Rectal smooth muscle tissue (tissue), 1 donor: ENCODE results near the gene PNPLA6.

Experiments used
- H3K27ac ChIP-seq: one replicate; pipeline ENCODE4 v1.7.0; 2013; ENCODE audit warnings: low read depth, low read length, inconsistent platforms
- H3K27me3 ChIP-seq: one replicate; pipeline ENCODE4 v1.7.0; 2013; ENCODE audit warnings: low read length; ENCODE audit not compliant: control insufficient read depth, insufficient read depth
- H3K36me3 ChIP-seq: one replicate; pipeline ENCODE4 v1.7.0; 2013; ENCODE audit warnings: low read length; ENCODE audit not compliant: control insufficient read depth, insufficient read depth
- H3K4me1 ChIP-seq: one replicate; pipeline ENCODE4 v1.7.0; 2013; ENCODE audit warnings: low read length; ENCODE audit not compliant: control insufficient read depth, insufficient read depth
- H3K4me3 ChIP-seq: one replicate; pipeline ENCODE4 v1.7.0; 2013; ENCODE audit warnings: low read length
- H3K9ac ChIP-seq: one replicate; pipeline ENCODE4 v1.7.0; 2013; ENCODE audit warnings: low read length

The PNPLA6 gene

GRCh38 chr19:7542556-7543348 is 7.2 kb downstream of the PNPLA6 start:
- H3K36me3 ChIP-seq: peaks cover 23% of the 10 kb centered on the region
- H3K27ac ChIP-seq: no peak overlapping the region
- no peaks in the 10 kb centered on the region for H3K27me3 ChIP-seq
- no peak overlapping the region for H3K4me3 ChIP-seq
- no peak overlapping the region for H3K9ac ChIP-seq
- H3K4me1 ChIP-seq: no peaks in the 10 kb centered on the region

- Histone ChIP-seq H3K4me3 (no peak overlapping the region), H3K27ac (no peak overlapping the region), H3K27me3 (no peaks in the 10 kb centered on the region), H3K4me1 (no peaks in the 10 kb centered on the region), H3K9ac (no peak overlapping the region), H3K36me3 (peaks cover 23% of the 10 kb centered on the region)
These were observed 9.1 kb downstream of the PNPLA6 start for GRCh38 chr19:7544626-7545025.

- no peak overlapping the region for H3K9ac ChIP-seq
- no peak overlapping the region for H3K4me3 ChIP-seq
- H3K4me1 ChIP-seq: no peaks in the 10 kb centered on the region
- H3K27me3 ChIP-seq: no peaks in the 10 kb centered on the region
- peaks cover 21% of the 10 kb centered on the region for H3K36me3 ChIP-seq
- H3K27ac ChIP-seq: no peak overlapping the region
These were observed 9.8 kb downstream of the PNPLA6 start for GRCh38 chr19:7545300-7545699.

GRCh38 chr19:7545904-7546303 is 10.4 kb downstream of the PNPLA6 start:
- Histone ChIP-seq H3K4me1 (no peaks in the 10 kb centered on the region), H3K36me3 (peaks cover 19% of the 10 kb centered on the region), H3K4me3 (no peak overlapping the region), H3K27ac (no peak overlapping the region), H3K27me3 (no peaks in the 10 kb centered on the region), H3K9ac (no peak overlapping the region)

- peaks cover 14% of the 10 kb centered on the region for H3K36me3 ChIP-seq
- H3K27me3 ChIP-seq: no peaks in the 10 kb centered on the region
- H3K9ac ChIP-seq: no peak overlapping the region
- no peak overlapping the region for H3K4me3 ChIP-seq
- no peak overlapping the region for H3K27ac ChIP-seq
- H3K4me1 ChIP-seq: no peaks in the 10 kb centered on the region
These were observed 11.6 kb downstream of the PNPLA6 start for GRCh38 chr19:7547159-7547558.

GRCh38 chr19:7549429-7550148 is 14.1 kb downstream of the PNPLA6 start:
- Histone ChIP-seq H3K27me3 (no peaks in the 10 kb centered on the region), H3K36me3 (peaks cover 9% of the 10 kb centered on the region), H3K9ac (no peak overlapping the region)

GRCh38 chr19:7550169-7550770 is 14.8 kb downstream of the PNPLA6 start:
- H3K9ac ChIP-seq: no peak overlapping the region
- H3K4me3 ChIP-seq: no peak overlapping the region
- H3K36me3 ChIP-seq: peaks cover 11% of the 10 kb centered on the region
- H3K27me3 ChIP-seq: no peaks in the 10 kb centered on the region
- H3K4me1 ChIP-seq: no peaks in the 10 kb centered on the region
- H3K27ac ChIP-seq: no peak overlapping the region

More at GRCh38 chr19:7549429-7550148, 14.1 kb downstream of the PNPLA6 start:
- Histone ChIP-seq H3K4me3 (no peak overlapping the region), H3K27ac (no peak overlapping the region), H3K4me1 (no peaks in the 10 kb centered on the region)

GRCh38 chr19:7550987-7551761 is 15.7 kb downstream of the PNPLA6 start:
- Histone ChIP-seq H3K4me3 (peak overlapping the region; percentile 59), H3K27me3 (no peaks in the 10 kb centered on the region), H3K36me3 (peaks cover 12% of the 10 kb centered on the region), H3K9ac (no peak overlapping the region), H3K27ac (peak overlapping the region; percentile 32), H3K4me1 (no peaks in the 10 kb centered on the region)

- no peaks in the 10 kb centered on the region for H3K27me3 ChIP-seq
- H3K36me3 ChIP-seq: peaks cover 26% of the 10 kb centered on the region
- no peak overlapping the region for H3K27ac ChIP-seq
- no peaks in the 10 kb centered on the region for H3K4me1 ChIP-seq
- no peak overlapping the region for H3K4me3 ChIP-seq
- H3K9ac ChIP-seq: no peak overlapping the region
These were observed 17.3 kb downstream of the PNPLA6 start for GRCh38 chr19:7552781-7553180.

GRCh38 chr19:7554565-7554964 is 19.0 kb downstream of the PNPLA6 start:
- Histone ChIP-seq H3K36me3 (peaks cover 37% of the 10 kb centered on the region), H3K27ac (no peak overlapping the region), H3K27me3 (no peaks in the 10 kb centered on the region), H3K4me1 (no peaks in the 10 kb centered on the region), H3K4me3 (no peak overlapping the region), H3K9ac (no peak overlapping the region)

GRCh38 chr19:7554990-7555864 is 19.7 kb downstream of the PNPLA6 start:
- peaks cover 38% of the 10 kb centered on the region for H3K36me3 ChIP-seq
- H3K9ac ChIP-seq: no peak overlapping the region
- no peak overlapping the region for H3K4me3 ChIP-seq
- no peaks in the 10 kb centered on the region for H3K4me1 ChIP-seq
- H3K27me3 ChIP-seq: no peaks in the 10 kb centered on the region
- H3K27ac ChIP-seq: no peak overlapping the region
